HL-60/S4 treated with retinoic acid at 250 ng/mL for 4 days and 3 days (cell line): ENCODE results near the gene UVRAG.
"Not testable (repeated sequence)": the region's sequence is repeated elsewhere in the genome, so short reads cannot be mapped to it uniquely, and the experiment has no call there.

ENCODE experiments used
- in situ Hi-C: fragments of 300-500 bp; cut with MboI; formaldehyde crosslinking; loops from 2 replicates; pipeline ENCODE4 v1.7.0; 2022; ENCODE audit warnings: low sequenced_read_pairs

UVRAG gene

DNA sequence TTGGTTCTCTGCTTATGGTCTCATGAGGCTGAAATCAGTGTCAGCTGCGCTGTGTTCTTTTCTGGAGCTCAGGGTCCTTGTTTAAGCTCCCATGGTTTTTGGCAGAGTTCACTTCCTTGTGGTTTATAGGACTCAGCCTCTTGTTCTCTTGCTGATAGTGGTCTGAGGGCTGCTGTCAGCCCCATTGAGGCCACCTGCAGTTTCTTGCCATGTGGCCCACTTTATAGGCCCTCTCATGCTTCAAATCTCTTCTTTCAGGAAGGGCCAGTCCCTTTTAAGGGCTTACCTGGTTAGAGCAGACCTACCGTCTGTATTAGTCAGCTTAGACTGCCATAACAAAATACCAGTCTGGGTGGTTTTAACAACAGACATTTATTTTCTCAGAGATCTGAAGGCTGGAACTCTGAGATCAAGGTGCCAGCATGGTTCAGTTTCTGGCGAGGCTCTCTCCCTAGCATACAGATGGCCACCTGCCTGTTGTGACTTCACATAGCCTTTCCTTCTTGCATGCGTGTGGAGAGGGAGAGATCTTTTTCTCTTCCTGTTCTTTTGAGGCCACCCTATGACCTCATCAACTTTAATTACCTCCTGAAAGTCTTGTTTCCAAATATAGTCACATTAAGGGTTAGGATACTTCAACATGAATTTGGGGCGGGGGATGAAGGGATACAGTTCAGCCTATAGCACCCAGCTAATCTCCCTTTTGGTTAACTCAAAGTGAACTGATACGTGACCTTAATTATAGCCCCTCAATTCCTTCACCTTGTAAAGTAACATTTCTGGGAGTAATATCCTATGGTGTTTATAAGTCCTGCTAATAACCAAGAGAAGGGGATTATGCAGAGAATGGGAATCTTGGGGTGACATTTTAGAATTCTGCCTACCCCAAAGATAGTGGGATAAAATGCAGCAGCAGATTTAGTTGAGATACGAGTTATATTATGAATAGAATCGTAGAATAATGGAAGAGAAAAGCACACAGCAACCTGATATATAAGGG is 131.8 kb downstream of the UVRAG start:
- in situ Hi-C loops = no loop called here

DNA sequence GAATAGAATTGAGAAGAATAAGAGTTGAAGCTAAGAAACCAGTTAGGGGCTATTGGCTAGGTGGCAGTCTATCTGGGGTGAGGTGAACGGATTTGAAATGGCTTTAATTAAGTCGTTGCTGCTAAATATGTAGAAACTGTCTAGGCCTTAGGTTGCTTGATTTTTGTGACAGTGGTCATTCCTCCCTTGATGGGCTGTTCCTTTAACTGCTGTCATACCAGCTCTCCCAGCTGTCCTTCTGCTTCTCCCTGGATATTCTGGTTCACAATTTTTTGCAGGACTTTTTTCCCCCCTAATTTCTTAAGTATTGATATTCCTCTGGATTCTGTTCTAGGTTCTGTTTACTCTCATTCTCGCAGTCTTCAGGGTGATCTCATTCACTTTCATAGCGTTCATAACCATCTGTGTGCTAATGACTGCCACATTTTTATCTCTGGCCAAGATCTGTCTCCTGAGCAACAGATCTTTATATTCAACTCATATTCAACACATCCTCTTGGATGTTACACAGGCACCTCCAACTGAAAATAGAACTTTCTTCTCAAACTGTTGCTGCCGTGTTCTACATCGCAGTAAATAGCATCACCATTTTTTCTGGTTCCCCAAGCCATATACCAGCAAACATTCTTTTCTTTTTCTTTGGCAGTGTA is 134.1 kb downstream of the UVRAG start:
- in situ Hi-C loops = no loop called here

DNA sequence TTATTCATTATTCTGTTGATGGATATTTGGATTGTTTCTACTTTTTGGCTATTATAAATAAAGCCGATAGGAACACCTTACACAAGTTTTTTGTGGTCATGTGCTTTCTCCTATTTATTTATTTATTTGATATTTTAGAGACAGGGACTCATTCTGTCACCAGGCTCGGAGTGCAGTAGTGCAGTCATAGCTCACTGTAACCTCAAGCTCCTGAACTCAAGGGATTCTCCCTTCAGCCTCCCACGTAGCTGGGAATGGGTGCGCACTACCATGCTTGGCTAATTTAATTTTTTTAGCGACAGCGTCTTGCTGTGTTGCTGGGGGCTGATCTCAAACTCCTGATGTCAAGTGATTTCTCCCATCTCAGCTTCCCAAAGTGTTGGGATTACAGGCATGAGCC is 135.1 kb downstream of the UVRAG start:
- in situ Hi-C loops = no loop called here

DNA sequence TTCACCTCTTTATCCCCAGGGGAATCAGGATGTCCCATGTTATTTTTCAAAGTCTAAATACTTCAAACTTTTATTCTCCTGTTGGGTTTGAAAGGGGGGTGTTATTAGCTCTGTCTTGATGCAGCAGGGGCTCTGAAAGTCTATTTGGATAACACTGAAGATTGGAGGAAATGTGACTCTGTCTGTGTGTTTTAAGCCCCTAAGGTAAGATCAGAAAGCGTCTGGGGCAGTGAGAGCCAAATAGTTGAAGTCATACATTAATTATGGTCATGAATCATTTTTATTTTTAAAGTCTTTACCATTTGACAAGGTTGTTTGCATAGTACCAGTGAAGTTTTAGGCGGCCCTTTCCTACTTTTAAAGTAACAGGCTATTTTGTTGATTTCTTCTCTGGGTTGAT is 139.0 kb downstream of the UVRAG start:
- in situ Hi-C loops = no loop called here

DNA sequence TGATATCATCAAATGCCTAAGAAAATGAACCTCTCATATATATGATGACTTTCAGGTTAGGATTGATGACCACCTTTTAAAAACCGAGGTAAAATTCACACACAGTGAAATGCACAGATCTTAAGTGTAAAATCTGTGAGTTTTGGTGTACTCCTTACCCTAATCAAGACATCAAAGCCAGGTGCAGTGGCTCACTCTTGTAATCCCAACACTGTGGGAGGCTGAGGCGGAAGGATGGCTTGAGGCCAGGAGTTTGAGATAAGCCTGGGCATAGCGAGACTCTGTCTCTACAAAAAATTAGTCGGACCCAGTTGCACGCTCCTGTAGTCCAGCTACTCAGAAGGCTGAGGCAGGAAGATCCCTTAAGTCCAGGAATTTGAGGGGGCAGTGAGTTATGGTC is 140.4 kb downstream of the UVRAG start:
- in situ Hi-C loops = no loop called here

DNA sequence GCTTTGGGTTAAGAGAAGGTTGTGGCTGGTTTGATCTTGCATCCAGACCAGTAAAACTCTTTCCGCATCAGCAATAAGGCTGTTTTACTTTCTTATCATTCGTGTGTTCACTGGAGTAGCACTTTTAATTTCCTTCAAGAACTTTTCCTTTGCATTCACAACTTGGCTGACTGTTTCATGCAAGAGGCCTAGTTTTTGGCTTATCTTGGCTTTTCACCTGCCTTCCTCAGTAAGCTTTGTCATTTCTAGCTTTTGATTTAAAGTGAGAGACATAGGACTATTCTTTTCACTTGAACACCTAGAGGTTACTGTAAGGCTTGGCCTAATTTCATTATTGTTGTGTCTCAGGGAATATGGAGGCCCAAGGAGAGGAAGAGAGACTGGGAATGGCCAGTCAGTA is 144.5 kb downstream of the UVRAG start:
- in situ Hi-C loops = no loop called here

DNA sequence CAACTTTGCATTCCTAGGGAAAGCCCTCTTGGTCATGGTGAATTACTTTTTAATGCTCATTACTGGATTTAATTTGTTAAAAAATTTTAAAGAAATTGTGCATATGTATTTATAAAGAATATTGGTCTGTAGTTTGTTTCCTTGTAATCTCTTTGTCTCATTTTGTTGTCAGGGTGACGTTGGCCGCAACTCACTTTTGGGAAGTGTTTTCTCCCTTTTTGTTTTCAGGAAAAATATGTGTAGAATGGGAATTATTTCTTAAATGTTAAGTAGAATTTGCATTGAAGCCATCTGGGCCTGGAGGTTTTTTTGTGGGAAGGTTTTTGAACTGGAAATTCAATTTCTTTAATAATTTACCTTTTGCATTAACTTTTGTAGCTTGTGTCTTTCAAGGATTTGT is 149.1 kb downstream of the UVRAG start:
- in situ Hi-C loops = no loop called here

DNA sequence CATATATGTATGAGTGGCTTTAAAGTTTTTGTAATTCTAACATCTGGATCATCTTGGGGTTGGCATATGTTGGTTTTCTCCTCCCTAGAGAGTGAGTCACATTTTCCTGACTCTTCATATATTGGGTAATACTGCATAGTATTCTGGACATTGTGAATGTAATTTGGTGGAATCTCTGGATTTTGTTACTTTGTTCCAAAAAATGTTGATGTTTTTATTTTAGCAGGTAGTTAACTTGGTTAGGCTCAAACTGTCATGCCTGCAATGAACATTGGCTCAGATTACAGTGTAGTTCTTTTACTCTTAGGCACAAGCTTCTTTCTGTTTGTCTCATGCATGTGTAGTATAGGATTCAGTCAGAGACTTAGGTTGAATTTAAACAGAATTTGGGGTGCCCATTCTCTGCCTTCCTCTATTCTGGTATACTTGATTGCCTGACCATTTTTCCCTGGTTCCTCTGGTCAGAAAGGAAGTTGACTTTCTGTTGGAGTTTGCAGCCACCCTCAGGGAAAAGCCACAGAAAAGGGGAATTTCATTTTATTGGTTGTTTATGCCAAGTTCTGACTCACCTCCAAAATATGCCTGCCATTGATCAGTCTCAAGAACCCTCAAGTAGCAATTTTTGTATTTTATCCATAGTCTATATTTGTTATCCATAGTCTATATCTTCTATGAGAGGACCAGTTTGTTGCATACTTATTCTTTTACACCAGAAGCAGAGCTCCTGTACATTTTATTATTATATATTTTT is 151.7 kb downstream of the UVRAG start:
- in situ Hi-C loops = no loop called here

DNA sequence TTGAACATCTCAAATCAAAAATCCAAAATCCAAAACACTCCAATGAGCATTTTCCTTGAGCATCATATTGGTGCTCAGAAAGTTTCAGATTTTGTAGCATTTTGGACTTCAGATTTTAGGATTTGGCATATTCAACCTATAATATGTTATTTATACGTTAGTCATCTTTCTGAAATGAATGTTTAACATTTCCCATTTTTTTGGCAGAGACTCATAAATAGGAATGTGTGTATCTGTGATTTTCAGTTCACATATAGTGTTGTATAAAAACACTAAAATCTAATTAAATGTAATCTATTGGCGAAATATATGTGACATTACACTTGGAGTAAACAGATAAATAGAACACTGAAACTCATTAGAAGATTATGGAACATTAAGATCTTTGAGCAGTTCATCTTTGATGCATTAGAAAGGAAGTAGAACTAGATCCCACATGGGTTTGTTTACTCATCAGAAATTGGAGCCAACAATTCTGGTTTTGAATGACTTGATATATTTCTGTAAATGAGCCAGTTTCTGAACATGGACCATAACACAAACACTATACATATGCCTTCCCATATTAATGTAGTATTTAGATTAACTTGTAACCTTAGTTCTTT is 153.1 kb downstream of the UVRAG start:
- in situ Hi-C loops = no loop called here

DNA sequence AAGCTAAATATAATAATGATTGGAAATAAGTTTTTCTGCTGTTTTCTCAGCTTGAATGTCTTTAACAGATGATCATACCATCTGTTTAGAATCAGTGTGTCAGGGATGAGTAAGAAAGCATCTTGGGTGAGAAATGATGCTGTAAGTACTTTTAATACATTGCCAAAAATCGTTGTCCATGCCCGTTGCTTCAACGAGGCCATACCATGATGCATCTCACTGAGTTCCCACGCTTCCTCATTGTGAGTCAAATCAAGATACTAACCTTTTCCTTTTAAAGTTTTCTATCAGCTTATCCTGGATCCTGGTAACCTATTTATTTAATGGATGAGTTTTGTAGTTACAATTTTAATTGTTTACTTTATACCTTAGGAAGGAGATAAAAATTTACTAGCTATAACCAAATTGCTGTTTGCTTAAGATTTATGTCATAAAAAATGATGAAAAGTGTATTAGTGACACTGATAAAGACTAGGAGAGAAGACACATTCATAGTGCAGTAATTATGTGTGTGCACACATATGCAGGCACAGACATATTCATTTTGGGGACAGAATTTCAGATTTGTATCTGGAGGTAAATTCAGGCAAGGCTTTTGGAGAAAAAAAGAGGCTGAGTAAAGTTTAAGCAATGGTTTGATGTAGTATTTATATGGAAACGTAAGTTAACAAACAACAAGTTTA is 154.8 kb downstream of the UVRAG start:
- in situ Hi-C loops = no loop called here

DNA sequence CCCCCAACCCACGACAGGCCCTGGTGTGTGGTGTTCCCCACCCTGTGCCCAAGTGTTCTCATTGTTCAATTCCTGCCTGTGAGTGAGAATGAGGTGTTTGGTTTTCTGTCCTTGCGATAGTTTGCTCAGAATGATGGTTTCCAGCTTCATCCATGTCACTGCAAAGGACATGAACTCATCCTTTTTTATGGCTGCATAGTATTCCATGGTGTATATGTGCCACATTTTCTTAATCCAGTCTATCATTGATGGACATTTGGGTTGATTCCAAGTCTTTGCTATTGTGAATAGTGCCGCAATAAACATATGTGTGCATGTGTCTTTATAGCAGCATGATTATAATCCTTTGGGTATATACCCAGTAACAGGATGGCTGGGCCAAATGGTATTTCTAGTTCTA is 158.7 kb downstream of the UVRAG start:
- in situ Hi-C loops = not testable (repeated sequence)

DNA sequence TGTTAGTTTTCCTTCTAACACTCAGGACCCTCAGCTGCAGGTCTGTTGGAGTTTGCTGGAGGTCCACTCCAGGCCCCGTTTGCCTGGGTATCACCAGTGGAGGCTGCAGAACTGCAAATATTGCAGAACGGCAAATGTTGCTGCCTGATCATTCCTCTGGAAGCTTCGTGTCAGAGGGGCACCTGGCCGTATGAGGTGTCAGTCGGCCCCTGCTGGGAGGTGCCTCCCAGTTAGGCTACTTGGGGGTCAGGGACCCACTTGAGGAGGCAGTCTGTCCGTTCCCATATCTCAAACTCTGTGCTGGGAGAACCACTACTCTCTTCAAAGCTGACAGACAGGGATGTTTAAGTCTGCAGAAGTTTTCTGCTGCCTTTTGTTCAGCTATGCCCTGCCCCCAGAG is 164.1 kb downstream of the UVRAG start:
- in situ Hi-C loops = not testable (repeated sequence)

DNA sequence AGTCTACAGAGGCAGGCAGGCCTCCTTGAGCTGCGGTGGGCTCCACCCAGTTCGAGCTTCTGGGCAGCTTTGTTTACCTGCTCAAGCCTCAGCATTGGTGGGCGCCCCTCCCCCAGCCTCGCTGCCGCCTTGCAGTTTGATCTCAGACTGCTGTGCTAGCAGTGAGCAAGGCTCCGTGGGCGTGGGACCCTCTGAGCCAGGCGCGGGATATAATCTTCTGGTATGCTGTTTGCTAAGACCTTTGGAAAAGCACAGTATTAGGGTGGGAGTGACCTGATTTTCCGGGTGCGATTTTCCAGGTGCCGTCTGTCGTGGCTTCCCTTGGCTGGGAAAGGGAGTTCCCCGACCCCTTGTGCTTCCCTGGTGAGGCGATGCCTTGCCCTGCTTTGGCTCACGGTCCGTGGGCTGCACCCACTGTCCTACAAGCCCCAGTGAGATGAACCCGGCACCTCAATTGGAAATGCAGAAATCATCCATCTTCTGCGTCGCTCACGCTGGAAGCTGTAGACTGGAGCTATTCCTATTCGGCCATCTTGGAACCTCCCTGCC is 164.5 kb downstream of the UVRAG start:
- in situ Hi-C loops = not testable (repeated sequence)

DNA sequence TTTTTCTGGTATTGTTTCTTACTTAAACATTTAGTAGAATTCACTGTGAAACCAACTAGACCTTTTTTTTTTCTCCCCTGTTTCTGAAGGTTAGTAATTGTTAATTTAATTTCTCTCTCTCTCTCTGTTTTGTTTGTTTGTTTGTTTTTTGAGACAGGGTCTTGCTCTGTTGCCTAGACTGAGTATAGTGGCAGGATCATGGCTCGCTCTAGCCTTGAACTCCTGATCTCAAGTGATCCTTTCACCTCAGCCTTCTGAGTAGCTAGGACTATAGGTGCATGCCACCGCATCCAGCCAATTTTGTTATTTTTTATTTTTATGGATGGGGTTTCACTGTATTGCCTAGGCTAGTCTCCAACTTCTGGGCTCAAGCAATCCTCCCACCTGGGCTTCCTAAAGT is 165.0 kb downstream of the UVRAG start:
- in situ Hi-C loops = no loop called here

DNA sequence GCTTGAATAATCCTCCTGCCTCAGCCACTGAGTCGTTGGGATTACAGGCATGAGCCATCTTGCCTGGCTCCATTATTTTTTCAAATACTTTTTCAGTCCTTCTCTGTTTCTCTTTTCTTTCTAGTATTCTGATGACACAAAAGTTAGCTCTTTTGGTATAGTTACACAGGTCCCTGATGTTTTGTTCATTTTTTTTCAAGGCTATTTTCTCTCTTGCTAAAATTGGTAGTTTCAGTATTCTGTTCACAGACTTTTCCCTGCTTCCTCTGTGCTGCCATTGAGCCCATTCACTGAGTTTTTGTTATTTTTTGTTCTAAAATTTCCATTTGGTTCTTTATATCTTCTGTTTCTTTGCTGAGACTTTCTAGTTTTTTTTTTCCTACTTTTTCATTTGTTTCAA is 166.5 kb downstream of the UVRAG start:
- in situ Hi-C loops = no loop called here

DNA sequence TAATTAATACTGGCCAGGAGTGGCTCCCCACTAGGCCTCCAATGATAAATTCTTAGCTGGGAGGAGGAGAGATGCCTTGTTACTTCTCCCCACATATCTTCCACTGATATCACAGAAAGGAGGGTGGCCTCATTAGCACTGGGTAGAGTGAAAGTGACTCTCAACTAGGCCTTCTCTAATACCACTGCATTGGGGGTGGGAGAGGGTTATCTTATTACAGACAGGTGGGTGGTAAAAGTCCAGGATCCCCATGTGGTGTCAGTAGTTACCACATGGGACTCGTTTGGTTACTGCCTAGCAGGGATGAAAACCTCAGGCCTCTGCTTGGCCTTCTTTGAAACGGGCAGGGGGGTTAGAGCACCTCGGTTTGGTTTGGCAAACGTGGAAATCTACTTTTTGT is 167.3 kb downstream of the UVRAG start:
- in situ Hi-C loops = no loop called here

DNA sequence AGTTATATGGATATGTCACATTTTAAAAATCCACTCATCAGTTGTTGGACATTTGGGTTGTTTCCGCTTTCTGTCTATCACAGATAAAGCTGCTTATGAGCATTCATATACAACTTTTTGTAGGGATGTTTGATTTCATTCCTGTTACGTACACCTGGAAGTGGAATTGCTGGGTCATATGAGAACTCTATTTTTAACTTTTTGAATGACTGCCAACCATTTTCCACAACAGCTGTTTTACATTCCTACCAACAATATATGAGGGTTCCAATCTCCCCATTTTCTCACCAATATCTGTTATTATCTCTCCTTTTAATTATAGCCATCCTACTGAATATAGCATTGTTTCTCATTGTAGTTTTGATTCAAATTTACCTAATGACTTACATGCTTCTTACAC is 172.0 kb downstream of the UVRAG start:
- in situ Hi-C loops = no loop called here

DNA sequence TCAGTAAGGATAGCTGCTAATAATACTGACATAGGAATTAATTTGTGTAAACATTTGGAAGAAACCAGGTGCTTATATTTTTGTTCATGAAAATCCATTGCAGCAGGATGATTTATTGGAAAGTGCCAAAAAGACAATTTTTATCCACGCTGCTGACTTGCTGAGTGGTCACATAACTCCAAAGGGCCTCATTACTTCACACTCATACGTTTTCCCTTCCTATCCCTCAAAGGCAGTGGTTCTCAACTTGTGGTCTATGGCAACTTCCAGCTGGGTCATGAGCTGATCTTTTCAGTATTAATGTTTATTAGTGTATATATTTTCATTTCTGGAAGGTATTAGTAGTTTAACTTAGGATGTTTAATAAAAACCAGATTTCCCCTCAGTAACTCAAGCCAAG is 178.1 kb downstream of the UVRAG start:
- in situ Hi-C loops = no loop called here

DNA sequence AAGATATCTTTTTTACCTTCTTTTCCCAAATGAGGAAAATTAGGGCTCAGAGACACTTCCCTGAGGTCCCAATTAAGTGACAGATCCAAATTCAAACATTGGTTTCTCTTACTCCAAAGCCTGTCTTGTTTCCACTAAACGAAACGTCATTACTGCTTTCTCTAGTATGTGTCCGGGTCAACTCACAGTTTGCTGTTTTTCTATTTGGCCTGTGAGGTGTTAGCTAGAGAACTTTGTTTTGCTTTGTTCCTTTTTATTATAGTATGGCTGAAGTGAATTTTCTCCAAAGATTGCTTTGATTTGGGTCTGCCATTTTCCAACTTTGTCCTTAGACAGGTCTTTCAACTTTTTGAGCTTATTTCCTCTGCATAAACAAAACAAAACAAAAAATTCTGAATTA is 179.6 kb downstream of the UVRAG start:
- in situ Hi-C loops = no loop called here
